ENCODE data around the gene ILRUN.
"Not testable (repeated sequence)": the region's sequence is repeated elsewhere in the genome, so short reads cannot be mapped to it uniquely, and the experiment has no call there.

Gene ILRUN

GRCh38 chr6:34667481-34668238 lies 28.9 kb downstream of the ILRUN start:
- in situ Hi-C loops (cut with HindIII; ENCODE audit: low sequenced_read_pairs), result no loop called here

DNA sequence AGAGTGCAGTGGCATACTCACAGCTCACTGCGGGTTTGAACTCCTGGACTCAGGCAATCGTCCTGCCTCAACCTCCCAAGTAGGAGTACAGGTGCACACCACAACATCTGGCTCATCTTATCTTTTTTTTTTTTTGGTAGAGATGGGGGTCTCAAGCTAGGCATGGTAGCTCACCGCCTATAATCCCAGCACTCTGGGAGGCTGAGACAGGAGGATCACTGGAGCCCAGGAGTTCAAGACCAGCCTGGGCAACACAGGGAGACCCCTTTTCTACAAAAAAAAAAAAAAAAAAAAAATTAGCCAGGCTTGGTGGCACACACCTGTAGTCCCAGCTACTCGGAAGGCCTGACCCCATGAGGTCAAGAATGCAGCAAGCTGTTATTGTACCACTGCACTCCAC lies 31.5 kb downstream of the ILRUN start:
- in situ Hi-C loops (cut with HindIII; ENCODE audit: low sequenced_read_pairs), result no loop called here

DNA sequence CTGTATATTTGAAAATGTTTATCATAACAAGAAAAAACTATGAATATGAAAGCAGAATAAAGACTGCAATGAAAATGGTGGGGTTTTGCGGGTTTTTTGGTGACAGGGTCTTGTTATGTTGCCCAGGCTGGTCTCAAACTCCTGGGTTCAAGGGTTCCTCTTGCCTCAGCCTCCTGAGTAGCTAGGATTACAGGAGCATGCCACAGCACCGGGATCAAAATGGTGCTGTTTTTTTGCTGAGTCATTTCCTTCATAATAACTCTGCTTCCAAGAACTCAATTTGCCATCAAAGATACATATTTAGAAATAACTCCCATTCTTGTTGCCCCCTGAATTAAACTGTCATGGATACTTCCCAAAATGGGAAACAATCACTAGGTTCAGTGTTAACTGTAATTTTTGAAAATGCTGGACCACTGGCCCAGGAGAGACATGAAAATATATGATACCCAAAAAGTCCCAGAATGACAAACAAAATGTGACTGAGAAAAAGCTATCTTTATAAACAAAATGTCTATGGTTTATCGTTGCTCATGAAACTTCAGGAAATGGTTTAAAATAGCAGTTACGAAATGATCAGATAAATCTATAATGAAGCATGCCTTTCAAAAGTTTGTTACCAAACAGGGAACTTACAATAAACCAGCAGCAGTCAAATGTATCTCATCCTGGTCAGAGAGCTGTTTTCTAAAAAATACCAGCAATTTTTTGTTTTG lies 32.2 kb downstream of the ILRUN start:
- in situ Hi-C loops (cut with HindIII; ENCODE audit: low sequenced_read_pairs), result no loop called here

DNA sequence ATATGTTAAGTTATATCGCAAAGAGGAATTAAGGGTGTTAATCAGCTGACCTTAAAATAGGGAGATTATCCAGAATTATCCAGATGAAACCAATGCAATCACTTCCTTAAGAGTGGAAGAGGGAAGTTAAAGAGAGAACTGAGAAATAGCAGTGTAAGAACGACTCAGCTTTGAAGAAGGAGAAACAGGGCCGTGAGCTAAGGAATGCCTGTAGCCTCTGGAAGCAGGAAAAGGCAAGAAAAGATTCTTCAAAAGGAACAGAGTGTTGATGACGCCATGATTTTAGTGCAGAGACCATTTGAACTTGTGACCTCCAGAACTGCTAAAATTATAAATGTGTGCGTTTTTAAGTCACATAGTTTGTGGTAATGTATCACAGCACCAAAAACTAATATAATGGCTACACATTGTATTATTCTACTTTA lies 32.7 kb downstream of the ILRUN start:
- in situ Hi-C loops (cut with HindIII; ENCODE audit: low sequenced_read_pairs), result no loop called here

GRCh38 chr6:34663371-34663770 lies 33.2 kb downstream of the ILRUN start:
- in situ Hi-C loops (cut with HindIII; ENCODE audit: low sequenced_read_pairs), result no loop called here

GRCh38 chr6:34661357-34661756 lies 35.2 kb downstream of the ILRUN start:
- in situ Hi-C loops (cut with HindIII; ENCODE audit: low sequenced_read_pairs), result no loop called here

DNA sequence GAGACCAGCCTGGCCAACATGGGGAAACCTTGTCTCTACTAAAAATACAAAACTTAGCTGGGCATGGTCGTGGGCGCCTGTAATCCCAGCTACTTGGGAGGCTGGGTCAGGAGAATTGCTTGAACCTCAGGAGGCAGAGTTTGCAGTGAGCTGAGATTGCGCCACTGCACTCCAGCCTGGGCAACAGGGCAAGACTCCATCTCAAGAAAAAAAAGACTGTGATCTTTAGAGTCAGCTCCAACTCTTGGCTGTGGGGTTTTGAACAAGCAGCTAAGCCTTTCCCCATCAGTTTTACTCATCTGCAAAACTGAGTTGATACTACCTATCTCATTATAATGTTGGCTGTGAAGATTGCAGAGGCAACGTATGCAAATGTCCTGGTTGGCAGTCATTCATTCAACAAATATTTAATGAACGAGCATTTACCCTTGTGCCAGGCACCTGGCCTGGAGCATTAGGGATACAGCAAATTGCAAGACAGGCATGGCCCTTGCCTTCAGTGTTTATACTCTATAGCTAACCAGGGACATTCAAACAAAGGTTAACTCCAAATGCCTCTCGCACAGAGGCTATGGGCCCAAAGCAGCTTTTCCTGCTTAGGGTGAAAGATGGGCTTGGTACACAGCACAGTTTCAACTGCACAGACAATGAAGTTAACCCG lies 37.8 kb downstream of the ILRUN start:
- in situ Hi-C loops (cut with HindIII; ENCODE audit: low sequenced_read_pairs), result no loop called here

DNA sequence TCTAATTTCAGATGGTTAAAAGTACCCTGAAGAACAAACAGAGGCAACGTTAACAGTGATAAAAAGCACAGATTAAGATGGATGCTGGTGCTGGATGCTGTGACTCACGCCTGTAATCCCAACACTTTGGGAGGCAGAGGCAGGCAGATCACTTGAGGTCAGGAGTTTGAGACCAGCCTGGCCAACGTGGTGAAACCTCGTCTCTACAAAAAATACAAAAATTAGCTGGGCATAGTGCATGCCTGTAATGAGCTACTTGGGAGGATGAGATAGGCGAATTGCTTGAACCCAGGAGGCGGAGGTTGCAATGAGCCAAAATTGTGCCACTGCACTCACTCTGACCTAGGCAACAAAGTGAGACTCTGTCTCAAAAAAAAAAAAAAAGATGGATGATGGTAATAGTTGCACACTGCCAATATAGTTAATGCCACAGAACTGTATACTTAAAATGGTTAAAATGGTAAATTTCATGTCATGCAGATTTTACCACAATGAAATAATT lies 38.5 kb downstream of the ILRUN start:
- in situ Hi-C loops (cut with HindIII; ENCODE audit: low sequenced_read_pairs), result not testable (repeated sequence)

DNA sequence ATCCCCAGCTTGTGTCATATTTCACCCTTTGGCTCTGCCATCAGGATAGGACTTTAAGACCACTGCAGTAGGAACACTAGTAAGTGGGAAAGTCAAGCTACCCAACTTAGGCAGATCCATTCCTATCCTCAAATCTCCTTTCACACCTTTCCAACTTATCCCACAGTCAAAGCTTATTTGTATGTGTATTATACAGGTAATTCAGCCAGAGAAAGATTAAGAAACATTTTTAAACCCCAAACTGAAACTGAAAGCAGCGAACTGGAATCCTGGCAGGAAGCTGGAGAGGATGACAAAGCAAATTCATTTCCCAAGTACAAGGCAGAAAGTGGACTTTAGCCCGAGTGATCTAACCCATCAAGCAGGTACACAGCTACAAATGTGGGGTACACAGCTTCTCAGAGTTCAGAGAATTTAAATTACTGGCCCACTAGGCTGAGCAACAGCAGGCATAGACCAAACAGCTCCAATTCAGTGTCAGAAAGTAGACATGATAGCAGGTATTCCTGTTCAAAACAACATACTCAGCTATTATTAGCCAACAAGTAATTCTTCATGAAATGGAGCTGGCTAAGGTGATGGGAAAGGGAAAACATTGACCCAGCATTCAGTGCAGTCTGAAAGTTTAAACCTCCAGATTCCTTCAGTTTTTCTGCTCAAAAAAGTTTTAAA lies 39.1 kb downstream of the ILRUN start:
- in situ Hi-C loops (cut with HindIII; ENCODE audit: low sequenced_read_pairs), result no loop called here

DNA sequence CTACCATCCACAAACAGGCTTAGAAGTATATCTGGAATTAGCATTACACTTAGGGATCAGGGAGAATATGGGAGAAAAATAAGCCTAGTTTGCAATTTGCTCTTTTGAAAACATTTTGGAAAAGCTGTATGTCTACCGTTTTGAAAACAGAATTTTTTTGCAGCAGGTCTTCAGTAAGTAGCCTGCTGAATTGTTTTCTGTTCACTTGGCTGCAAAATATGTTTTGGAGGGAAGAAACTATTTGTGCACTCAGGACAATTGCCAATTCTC lies 39.6 kb downstream of the ILRUN start:
- in situ Hi-C loops (cut with HindIII; ENCODE audit: low sequenced_read_pairs), result no loop called here

DNA sequence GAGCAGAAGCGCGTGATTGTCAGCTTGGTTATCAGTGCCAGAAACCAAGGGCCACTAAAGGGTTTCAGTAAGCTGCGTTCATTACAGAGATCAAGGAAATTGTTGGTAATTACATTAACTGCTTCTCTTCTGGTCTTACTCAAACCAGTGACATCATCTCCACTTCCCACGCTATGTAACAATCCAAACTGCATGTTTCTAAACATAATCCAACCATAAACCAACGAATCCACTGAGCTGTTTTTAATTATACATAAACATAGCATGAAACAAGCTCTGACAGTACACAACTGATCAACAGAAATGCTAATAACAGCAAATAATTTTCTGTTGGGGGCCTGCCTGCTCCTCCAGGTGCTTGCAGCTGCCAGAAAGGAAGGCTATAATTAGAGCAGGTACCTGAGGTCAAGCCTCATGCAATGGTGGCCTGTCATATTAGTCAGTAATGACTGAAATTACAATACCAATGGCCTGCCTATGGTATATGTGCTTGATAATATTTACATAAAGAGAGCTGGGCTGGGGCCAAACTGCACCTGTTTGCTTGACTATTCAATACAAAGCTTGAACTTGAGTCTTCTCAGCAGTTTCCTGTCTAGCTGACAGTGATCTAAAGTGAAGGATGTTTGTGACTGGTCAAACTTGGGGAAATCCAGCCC lies 40.1 kb downstream of the ILRUN start:
- in situ Hi-C loops (cut with HindIII; ENCODE audit: low sequenced_read_pairs), result no loop called here

GRCh38 chr6:34655876-34656377 lies 40.6 kb downstream of the ILRUN start:
- in situ Hi-C loops (cut with HindIII; ENCODE audit: low sequenced_read_pairs), result not testable (repeated sequence)

- in situ Hi-C loops (cut with HindIII; ENCODE audit: low sequenced_read_pairs), result no loop called here
Measured at GRCh38 chr6:34654061-34654710, 42.4 kb downstream of the ILRUN start.

GRCh38 chr6:34652263-34652662 lies 44.3 kb downstream of the ILRUN start:
- in situ Hi-C loops (cut with HindIII; ENCODE audit: low sequenced_read_pairs), result no loop called here

GRCh38 chr6:34650823-34651222 lies 45.7 kb downstream of the ILRUN start:
- in situ Hi-C loops (cut with HindIII; ENCODE audit: low sequenced_read_pairs), result no loop called here

DNA sequence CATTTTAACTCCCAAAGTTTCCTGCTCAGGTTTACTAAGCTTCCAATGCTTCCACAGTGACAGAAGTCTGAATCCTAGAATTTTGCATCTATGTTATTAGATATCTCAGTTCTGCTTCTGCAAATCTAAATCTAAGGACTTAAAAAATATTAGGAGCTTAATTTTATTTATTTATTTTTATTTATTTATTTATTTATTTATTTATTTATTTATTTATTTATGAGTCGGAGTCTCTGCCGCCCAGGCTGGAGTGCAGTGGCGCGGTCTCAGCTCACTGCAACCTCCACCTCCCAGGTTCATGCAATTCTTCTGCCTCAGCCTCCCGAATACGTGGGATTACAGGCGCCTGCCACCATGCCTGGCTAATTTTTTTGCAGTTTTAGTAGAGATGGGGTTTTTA lies 46.3 kb downstream of the ILRUN start:
- in situ Hi-C loops (cut with HindIII; ENCODE audit: low sequenced_read_pairs), result not testable (repeated sequence)

- in situ Hi-C loops (cut with HindIII; ENCODE audit: low sequenced_read_pairs), result no loop called here
Measured at GRCh38 chr6:34648806-34649205, 47.8 kb downstream of the ILRUN start.
